ENCODE measurements around the gene FSIP1. TPM values are rescaled to one million over a fixed set of nuclear protein-coding genes. Genes with fewer than 3 reads are reported as not detected.

FSIP1 gene
- total and polyA plus RNA-seq, 12 donors: 0.15 to 4.4 (median 0.89) TPM

- Histone ChIP-seq H3K4me3 (no peak overlapping the region), H3K27me3 (no peaks in the 10 kb centered on the region), H3K36me3 (no peaks in the 10 kb centered on the region), H3K27ac (peak overlapping the region in 1 of 10 donors; percentile 87), H3K4me1 (peaks cover 14 to 56% (median 36%) of the 10 kb centered on the region in 9 donors), H3K9me3 (no peaks in the 10 kb centered on the region)
- ATAC-seq (no peak), DNase-seq (no peak)
- TF ChIP-seq CTCF (IDR thresholded peaks at IDR 0.05): no peak
- WGBS, 2 donors: 82 to 92% methylated on average over 4 of the region's 4 CpGs
- intact Hi-C loops (cut with DNase I): loop anchor here in 1 of 10 donors (10.0 kb wide), 1 partner anchor 131 kb away; no protein-coding TSS in a partner anchor
Measured at GRCh38 chr15:39623529-39623931, 159.1 kb downstream of the FSIP1 start.

- H3K27ac ChIP-seq: peak overlapping the region in 1 of 10 donors; percentile 87
- DNase-seq (no peak), ATAC-seq (no peak)
- peaks cover 14 to 56% (median 39%) of the 10 kb centered on the region in 9 donors for H3K4me1 ChIP-seq
- no peak overlapping the region for H3K4me3 ChIP-seq
- H3K27me3 ChIP-seq: no peaks in the 10 kb centered on the region
- TF ChIP-seq CTCF (IDR thresholded peaks at IDR 0.05): no peak
- H3K36me3 ChIP-seq: no peaks in the 10 kb centered on the region
- H3K9me3 ChIP-seq: no peaks in the 10 kb centered on the region
- intact Hi-C loops (cut with DNase I): loop anchor here in 1 of 10 donors (10.0 kb wide), 1 partner anchor 132 kb away; no protein-coding TSS in a partner anchor
- 91% methylated on average over 6 of the region's 6 CpGs for WGBS, 2 donors
Measured at GRCh38 chr15:39622660-39623516, 159.8 kb downstream of the FSIP1 start.

GRCh38 chr15:39621976-39622375 lies 160.7 kb downstream of the FSIP1 start:
- no peak for TF ChIP-seq CTCF (IDR thresholded peaks at IDR 0.05)
- Histone ChIP-seq H3K36me3 (no peaks in the 10 kb centered on the region), H3K4me1 (peaks cover 9 to 47% (median 33%) of the 10 kb centered on the region in 9 donors), H3K27ac (no peak overlapping the region), H3K9me3 (no peaks in the 10 kb centered on the region), H3K4me3 (no peak overlapping the region), H3K27me3 (no peaks in the 10 kb centered on the region)
- WGBS, 2 donors: 58 to 85% methylated on average over 1 of the region's 1 CpG
- DNase-seq (no peak), ATAC-seq (no peak)
- intact Hi-C loops (cut with DNase I): loop anchor here in 1 of 10 donors (10.0 kb wide), 1 partner anchor 133 kb away; no protein-coding TSS in a partner anchor

- 72% methylated on average over 1 of the region's 1 CpG for WGBS, 2 donors
- no peaks in the 10 kb centered on the region for H3K27me3 ChIP-seq
- TF ChIP-seq CTCF (IDR thresholded peaks at IDR 0.05): no peak
- H3K4me3 ChIP-seq: no peak overlapping the region
- no peaks in the 10 kb centered on the region for H3K36me3 ChIP-seq
- intact Hi-C loops (cut with DNase I): loop anchor here in 1 of 10 donors (10.0 kb wide), 1 partner anchor 134 kb away; no protein-coding TSS in a partner anchor
- H3K9me3 ChIP-seq: no peaks in the 10 kb centered on the region
- H3K4me1 ChIP-seq: peaks cover 9 to 41% (median 26%) of the 10 kb centered on the region in 9 donors
- no peak for DNase-seq
- ATAC-seq: no peak
- H3K27ac ChIP-seq: no peak overlapping the region
Measured at GRCh38 chr15:39621210-39621609, 161.4 kb downstream of the FSIP1 start.

Measured in heart right ventricle (tissue), 16 donors.